NCI-H1417 treated with DMSO at 0.1 percent for 48 hours (cell line): Measurements from ENCODE around the gene ISM2.

Experiments used
- DNase-seq: peaks from one replicate; lab custom pipeline; 2025; lab: John Stamatoyannopoulos, UW

Gene ISM2

DNA sequence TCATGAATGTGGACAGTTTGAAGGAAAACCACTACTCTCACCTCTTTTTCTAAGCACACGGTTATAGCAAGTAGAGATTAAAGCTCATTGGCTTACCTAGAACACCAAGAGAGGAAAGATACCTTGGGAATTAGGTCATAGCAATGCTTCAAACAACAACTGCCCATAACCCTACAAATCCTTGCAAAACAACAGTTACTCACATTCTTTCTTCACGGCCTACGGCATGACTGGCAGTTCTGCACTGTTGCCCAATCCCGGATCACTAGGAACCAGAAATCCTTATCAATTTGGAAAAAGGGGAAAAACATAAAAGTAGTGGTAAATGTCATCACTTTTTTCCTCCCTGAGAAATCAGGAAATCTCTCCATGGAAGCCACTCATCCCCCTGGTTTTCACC is 9.6 kb upstream of the ISM2 start:
- DNase-seq: no peak

DNA sequence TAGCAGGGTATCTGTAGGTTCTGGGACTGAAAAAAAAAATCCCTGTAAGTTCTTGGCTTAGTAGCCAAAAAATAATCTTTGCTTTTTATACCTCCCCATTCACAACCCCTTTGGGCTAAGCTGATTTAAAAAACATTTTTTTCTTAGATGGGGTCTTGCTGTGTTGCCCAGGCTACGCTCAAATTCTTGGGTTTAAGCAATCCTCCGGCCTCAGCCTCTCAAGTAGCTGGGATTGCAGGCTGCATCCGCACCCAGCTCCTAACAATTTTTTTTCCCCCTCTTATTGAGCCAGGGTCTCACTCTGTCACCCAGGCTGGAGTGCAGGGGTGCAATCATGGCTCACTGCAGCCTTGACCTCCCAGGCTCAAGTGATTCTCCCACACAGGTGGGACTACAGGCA is 9.1 kb upstream of the ISM2 start:
- no peak for DNase-seq

DNA sequence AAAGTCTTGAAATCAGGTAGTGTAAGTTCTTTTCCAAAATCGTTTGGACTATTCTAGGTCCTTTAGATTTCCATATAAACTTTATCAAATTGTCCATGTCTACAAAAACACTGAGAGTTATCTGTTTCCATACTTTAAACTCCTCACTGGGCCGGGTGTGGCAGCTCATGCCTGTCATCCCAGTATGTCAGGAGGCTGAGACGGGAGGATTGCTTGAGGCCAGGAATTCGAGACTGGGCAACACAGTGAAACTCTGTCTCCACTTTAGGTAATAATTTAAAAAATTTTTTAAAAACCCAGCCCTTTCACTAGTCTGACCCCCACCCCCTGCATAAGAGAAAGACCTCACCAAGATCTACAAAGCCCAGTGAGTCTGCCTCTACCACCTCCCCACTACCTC is 6.4 kb upstream of the ISM2 start:
- DNase-seq: no peak

DNA sequence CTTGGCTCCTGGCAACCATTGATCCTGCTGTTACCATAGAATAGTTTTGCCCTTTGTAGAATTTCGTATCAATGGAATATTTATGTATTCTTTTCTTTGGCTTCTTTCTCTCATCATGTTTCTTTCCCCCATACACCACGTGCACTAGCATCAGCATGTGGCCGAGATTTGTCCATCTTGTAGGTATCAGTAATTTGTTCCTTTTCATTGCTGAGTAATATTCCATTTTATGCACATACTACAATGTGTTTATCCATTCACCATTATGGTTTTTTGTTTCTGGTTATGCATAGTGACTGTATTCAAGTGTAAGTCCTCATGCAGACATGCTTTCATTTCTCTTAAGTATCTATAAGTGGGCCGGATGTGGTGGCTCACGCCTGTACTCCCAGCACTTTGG is 4.5 kb upstream of the ISM2 start:
- DNase-seq: no peak

DNA sequence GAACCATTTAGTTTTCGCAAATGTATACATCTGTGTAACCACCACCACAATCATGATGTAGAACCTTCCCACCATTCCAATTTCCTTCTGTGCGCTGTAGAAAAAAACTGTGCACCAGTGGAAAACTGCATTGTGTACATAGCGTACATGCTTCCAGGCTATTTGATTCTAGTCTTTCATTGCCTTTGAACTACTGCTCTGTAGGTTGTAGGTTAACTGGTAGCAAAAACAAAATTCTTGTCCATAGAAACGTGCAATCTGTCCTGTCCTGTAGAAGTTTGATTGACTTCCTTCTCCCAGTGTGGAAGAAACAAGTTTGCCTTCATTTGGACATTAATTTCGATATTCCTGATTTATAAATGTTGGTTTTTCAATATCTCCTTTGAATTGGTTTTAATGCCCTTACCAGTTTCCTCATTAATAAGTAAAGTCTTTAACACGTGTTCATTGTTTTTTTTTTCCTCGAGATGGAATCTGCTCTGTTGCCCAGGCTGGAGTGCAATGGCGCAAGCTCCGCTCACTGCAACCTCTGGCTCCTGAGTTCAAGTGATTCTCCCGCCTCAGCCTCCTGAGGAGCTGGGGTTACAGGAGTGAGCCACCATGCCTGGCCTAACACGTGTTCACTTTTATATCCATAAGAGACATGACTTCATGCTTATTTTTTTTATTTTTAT is 3.6 kb upstream of the ISM2 start:
- DNase-seq: no peak

DNA sequence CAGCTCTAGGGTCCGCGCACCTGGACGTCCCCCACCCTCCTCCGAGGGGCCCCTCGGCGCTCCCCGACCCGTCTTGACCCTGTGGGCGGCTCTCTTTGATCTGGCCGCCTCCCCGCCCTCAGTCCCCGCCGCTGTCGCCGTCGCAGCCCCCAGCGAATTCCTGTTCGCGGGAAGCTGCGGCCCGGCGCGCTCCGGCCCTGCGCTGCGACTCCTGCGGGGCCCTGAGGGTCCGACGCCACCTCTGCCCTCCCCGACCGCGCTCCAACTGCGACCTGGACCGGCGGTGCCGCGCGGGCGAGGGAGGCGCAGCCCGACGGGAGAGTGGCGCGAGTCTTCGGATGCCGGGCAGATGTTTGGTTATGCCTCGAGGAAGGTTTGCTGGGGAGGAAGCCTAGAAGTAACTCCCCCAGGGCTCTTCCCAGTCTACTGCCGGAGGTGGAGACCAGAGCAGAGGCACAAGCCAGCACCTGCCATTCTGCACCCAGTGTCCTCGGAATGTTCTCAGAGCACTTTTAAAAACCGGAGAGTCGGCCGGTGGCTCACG is 440 bp upstream of the ISM2 start:
- no peak for DNase-seq

DNA sequence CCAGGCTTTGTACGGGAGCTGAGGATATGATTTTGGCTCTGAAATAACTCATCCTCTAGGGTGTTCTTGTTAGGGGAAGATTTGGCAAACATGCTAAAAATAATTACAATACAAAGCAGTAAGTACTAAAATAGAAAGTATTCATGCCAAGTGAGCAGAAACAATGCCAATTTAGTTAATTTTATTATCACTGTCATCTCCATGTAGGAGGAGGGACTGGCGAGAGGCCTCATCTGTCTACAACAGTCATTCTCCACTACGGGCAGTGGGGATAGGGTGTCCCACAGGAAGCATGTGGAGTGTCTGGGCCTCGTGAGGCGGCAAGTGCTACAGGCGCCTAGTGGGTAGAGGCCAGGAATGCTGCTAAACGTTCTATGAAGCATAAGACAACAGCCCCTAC is 3.3 kb downstream of the ISM2 start:
- DNase-seq: no peak

DNA sequence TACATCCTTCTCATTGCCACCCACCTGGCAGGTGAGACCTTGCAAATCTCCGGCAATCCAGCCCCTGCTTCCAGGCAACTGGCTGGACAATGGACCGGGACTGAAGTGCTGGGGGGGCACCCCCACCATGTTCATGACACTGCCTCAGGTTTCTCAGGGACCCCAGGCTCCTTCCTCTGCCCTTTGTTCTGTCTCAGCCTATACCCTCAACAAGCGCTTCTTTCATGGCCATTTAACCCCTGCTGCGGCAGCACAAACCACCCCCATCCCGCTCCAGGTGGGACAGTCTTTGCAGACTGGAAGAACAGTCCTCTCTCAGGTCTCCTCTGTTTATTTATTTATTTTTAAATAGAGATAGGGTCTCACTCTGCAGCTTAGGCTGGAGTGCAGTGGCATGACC is 7.6 kb downstream of the ISM2 start:
- no peak for DNase-seq

DNA sequence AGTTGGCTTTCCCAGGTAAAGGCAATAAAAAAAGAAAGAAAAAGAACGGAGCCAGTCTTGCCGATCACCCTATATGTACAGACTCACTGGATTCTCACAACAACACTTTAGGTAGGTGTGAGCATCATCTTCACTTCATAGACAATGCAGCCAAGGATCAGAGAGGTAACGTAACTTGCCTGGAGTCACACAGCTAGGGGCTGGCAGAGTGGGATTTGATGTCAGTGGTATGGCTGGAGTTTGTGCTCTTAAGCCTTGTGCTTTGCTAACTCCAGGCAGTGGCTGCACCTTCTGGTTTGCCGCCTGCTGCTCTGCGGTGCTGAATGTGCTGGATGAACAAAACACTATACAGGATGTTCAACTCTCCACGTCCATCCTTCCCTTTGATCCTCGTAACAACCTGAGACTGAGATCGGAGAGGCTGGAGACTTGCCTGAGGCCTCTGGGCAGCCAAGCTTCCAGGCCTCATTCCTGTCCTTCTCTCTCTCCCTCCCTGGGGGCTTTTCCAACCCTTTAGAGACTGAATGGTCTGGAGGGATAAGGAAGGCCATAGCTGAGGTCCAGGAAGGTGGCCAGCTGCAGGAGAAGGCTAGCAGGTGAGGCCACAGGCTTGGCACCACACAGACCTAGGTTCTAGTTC is 8.1 kb downstream of the ISM2 start:
- DNase-seq: no peak

DNA sequence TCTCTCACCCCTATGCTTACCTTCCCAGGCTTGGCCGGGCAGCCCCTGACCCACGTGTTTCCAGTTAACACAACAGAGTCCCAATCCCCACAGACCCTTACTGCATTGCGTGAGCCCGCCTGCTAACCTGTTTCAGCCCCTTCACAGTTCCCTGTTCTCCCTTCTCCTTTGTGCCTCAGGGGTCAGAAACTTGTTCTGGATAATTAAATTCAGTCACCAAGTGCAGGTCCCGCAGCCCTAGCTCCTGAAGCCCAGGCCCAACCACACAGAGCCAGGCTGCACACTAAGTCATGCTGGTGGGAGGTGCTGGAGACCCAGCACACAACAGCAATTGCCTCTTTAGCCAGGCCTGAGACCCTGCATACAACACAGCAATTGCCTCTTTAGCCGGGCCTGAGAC is 9.6 kb downstream of the ISM2 start:
- no peak for DNase-seq

DNA sequence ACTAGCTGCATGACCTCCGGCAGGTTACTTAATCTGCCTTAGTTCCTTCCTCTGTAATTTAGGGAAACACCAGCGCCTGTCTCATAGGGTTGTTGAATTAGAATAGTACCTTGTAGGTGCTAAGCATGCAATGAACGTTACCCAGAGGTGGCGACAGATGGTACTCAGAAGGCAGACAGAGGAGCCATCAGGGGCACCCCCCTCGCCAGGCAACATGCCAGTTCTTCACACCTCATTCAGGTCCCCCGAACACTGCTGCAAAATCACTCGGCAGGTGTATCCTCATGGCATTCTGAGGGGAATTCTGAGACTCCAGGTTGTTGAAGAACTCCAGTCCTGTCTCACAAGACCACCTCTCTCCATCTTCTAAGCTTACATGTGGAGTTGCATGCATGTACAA is 10.1 kb downstream of the ISM2 start:
- DNase-seq: no peak

DNA sequence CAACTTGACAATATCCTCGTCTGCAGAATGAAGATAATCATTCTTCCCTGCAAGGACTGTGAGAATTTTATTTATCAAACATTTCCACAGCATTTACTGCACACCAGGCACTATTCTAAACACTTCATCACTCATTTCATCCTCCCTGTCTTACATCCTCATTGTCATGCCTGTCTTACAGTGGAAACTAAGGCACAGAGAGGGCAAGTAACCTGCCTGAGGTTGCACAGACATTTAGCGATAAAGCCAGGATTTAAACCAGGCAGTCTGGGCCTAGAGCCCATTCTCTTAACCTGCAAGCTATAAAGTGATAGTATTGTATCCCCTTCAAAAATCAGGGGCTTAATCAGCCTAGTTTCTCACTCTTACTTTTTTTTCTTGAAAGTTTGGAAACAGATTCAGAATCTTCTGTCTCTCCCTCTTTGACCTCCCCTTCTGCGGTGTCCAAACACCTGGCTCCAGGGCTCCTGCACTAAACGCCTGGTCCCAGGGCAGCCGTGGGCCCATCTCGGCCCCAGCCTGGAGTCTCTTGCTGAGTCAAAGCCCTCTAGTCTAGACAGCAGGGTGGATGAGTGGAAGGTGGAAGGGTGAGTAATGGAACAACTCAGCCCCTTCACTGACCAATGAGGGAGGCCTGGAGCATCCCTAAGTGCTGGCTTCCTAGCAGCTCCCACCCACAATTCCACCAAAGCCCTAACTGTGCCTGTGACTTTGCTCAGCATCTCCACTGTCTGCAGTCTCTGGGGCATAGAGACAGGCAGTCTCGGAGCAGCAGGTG is 12.5 kb downstream of the ISM2 start:
- no peak for DNase-seq

DNA sequence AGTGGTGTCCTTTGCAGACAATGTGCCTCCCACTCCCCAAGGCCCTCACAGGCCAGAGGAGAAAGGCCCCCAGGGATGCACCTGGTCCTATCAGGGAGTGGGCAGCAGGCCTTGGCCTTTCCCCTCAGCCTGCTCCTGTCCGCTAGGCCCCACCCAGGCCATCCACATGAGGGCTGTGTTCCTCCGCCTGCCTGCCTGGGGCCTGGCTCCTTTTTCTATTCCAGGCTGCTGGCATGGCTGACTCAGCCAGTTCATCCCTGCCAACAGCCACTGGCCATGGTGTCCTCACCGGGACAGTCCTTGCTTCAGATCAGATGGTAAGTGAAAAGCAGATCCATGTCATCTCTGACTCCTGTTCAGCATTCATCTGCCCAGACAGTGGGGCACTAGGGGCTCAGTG is 13.4 kb downstream of the ISM2 start:
- DNase-seq: no peak

DNA sequence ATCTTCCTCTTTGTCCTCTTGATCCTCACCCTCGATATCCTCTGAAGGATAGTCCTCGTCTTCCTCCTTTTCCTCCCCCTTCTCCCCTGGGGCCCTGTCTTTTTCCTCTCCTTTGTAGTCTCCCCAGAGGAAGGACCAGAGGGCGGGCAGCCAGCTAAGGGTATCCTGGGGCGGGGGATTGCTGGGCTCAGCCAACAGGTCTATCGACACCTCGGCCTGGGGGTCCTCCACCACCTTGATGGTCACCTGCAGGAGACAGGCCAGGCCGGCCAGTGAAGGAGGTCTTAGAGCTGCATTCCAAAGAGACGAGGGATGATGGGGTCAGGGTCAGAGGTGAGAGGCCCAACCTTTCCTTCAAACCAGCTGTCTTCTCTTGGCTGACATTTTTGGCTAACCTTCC is 16.2 kb downstream of the ISM2 start:
- DNase-seq: no peak

DNA sequence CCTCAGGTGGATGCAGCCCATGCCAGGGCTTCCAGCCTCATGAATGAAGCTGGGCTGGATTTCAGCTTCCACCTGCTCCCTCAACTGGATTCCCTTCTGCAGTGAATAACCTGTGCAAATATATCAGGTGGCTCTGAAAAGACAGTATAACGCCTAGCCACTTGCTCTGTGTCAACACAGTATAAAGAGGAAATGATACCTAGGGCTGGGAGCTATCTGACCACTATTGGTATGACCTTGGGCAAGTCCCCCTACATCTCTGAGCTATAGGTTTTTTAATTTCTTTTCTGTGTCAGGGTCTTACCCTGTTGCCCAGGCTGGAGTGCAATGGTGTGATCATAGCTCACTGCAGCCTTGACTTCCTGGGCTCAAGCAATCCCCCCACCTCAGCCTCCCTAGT is 19.8 kb downstream of the ISM2 start:
- DNase-seq: no peak

DNA sequence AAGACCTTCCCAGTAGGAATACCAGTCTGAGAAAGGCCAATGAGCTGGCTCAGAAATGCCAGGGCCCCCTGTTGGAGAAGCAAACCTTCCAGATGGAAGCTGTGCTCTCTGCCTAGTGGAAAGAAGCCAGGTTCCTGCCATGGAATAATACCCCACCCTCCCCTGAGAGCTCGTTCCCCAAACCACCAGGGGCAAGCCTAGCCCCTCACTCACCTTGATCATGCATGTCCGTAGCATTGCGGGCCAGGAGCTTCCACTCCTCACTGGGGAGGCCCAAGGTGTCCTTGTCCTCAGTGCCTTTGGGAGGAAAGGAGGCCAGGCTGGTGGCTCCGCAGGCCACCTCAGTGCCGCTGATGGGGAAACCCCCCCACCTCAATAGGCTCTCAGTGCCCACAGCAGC is 20.6 kb downstream of the ISM2 start:
- DNase-seq: no peak

DNA sequence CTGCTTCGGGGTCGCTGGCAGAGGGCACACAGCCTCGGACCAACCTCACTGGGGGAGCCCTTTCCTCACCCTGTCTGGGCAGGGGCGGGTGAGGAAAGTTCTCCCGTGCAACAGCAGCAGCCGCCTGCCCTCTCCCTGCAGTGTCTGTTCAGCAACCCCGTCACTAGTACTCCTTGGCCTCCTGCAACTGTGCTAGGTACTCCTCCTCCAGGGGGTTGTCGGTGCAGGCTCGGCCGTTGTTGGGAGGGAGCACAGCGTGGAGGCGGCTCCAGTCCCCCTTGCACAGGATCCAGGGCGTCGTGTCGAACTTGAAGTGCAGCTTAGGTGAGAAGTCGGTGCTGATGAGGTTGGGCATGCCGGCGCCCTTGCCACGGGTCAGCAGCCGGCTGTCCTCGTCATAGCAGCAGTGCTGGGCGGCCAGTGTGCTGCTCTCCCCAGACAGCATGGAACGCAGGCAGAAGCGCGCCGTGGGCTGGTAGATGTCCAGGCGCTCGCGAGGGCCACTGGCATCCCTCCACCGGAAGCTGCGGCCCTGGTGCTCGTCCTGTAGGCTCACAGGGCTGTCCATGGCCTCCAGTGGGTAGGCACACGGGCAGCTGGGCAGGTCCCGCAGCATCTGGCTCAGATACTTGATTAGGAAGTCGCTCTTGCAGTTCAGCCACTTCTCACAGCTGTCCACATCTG is 23.0 kb downstream of the ISM2 start:
- DNase-seq: no peak

DNA sequence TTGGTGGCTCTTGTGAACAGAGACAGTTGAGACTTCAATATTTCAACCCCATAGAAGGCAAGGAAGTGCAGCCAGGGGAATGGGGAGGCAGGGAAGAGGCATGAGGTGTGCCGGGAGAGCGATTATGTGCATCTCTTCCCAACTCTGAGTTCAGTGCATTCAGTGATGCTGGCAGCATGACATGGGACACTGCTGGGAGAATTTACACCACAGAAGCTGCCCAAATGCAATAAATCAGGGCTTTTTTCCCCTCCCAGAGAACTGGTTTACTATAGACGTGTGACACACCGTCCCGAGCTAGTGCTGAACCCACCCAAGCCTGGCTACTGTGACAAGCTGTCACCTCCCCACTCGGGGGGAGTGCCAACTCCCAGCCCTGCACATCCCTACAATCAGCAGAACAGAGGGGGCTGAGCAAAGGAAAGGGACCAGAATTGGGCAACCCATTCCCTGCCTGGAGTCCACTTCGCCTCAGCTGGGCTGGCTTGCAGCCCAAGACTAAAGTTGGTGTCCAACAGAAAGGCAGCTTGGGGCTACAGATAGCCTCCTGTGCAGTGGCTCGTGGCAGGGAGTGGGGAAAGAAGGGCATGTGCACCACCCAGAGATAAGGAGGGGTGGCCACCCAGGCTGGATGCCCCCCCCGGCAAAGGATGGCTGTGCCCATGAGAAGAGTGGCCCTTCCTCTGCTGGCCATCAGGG is 24.0 kb downstream of the ISM2 start:
- no peak for DNase-seq

DNA sequence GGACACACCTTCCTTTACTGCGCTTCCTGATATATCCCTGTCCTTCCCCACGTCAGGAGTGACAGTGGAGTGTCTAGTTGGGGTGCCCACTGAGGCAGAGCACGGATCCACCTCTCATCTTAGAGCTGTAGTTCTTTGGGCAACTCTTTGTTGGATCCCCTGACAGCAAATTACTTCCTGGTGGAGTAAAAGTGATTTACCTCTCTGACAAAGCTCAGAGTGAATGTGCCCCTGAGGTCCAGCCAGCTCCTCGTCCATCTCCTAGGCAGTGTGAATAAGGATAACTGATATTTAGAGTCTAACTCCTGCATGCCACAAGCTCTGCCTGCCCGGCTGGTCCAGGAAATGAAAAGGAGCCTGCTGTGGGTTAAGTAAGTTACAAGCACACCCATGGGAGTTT is 24.7 kb downstream of the ISM2 start:
- no peak for DNase-seq

DNA sequence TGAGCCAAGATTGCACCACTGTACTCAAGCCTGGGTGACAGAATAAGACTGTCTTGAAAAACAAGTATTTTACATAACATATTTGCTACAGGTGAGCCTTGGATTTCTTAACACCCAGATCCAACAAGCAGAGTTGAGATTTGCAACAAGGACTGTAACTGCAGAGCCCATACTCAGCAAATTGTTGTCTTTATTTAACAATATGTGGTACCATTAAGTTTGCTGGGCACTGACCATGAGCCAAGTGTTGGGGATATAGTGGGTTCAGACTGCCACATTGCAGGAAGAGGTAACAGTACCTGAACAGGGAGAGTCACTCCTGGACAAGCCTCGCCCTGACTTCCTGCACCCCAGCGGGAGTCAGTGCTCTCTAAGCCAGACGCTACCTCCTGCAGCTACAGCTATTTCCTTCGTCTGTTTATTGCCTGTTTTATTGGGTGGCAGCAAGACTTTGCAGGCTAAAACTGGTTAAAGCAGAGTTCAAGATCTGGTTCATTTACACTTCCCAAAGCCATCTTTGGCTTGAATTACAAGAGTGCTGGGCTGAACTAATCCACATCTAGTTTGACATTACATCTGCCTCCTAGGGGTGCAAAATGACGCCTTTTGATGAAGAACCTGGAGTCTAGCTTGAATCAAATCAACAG is 28.3 kb downstream of the ISM2 start:
- no peak for DNase-seq

DNA sequence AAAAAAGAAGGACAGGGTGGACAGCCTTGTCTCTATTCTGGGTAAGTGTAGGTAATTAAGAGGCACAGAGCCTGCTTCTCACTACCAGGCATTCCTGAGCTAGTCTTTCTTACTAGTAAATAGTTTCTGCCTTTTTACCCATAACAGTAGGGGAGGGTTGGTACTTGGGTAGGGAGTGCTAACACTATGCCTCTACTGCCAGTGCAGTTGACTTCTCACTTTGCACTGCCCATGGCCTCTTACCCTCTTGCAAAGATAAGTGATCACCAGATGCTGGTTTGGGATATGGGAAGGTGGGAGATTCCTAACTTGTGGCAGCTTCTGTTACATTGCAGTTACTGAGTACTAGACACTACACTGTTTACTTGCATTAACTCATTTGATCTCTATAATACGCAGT is 29.1 kb downstream of the ISM2 start:
- no peak for DNase-seq
